Loucy (cell line): ENCODE data around the gene SPINT3.

Source experiments
- CTCF ChIP-seq: fragments of 200-600 bp; sonication (generic); conservative IDR thresholded peaks from 2 replicates; pipeline ENCODE4 v1.5.1; 2014; ENCODE audit warnings: mild to moderate bottlenecking, antibody characterized with exemption, low read length
- EZH2phosphoT487 ChIP-seq: fragments of 200-600 bp; IDR thresholded peaks from 2 replicates; pipeline ENCODE4 v1.6.1; 2018; ENCODE audit warnings: antibody characterized with exemption, mild to moderate bottlenecking, moderate library complexity, borderline replicate concordance

- TF ChIP-seq CTCF (no peak), EZH2phosphoT487 (no peak)
These were observed 33.0 kb upstream of the SPINT3 start for GRCh38 chr20:45548410-45548809.
